ENCODE results near the gene IGSF6. TPM values are rescaled to one million over a fixed set of nuclear protein-coding genes. Genes with fewer than 3 reads are reported as not detected.

IGSF6 gene
- total and polyA plus RNA-seq, 2 of the 13 experiments (the other 11 are each of a cell fraction or from before 2014, with no cell fraction given): not detected

DNA sequence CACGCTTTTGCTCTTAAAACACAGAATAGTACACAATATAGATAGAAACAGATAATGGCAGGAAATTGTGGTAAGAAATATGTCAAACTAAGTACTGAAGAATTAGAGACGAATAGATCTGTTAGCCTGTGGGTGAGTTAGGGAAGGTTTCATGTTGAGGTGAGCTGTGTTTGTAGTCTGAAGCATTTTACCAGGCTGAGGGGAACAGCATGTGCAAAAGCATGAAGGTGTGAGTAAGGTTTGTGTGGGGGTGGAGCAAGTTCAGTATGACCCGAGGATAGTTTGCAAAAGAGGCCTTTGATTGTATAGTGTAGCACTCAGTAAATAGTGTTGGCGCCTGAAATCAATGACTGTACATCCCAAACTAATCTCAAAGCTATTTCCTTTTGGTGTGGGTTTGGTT lies 13.8 kb downstream of the IGSF6 start (continued):
- TF ChIP-seq ZNF431 (CRISPR knock-in tag; IDR thresholded peaks at IDR 0.05; ENCODE audit: borderline replicate concordance, low read depth) (no peak), ZNF589 (CRISPR knock-in tag; conservative IDR thresholded peaks at IDR 0.05) (0 out of 2 replicates have a peak, but pooled peaks have one; percentile 40), ZNF333 (CRISPR knock-in tag; IDR thresholded peaks at IDR 0.05; ENCODE audit: borderline replicate concordance) (no peak), ISL2 (CRISPR knock-in tag; IDR thresholded peaks at IDR 0.05) (peak; percentile 74; the same call in 1 of the 2 replicates), ESRRA (CRISPR knock-in tag; IDR thresholded peaks at IDR 0.05; ENCODE audit: low read depth) (no peak), ZNF530 (CRISPR knock-in tag; IDR thresholded peaks at IDR 0.05; ENCODE audit: low read depth) (no peak), MAFK (conservative IDR thresholded peaks at IDR 0.05 in 1 of 2, IDR thresholded peaks at IDR 0.05 in 1 of 2; ENCODE audit: low read length in 2 of 2) (no peak), ZNF577 (CRISPR knock-in tag; IDR thresholded peaks at IDR 0.05; ENCODE audit: borderline replicate concordance, low read depth) (no peak), ZBTB38 (CRISPR knock-in tag; IDR thresholded peaks at IDR 0.05) (no peak), KDM1A (CRISPR knock-in tag; IDR thresholded peaks at IDR 0.05) (peak; percentile 97), ZNF546 (CRISPR knock-in tag; conservative IDR thresholded peaks at IDR 0.05) (no peak), ZNF354B (CRISPR knock-in tag; IDR thresholded peaks at IDR 0.05) (no peak)
- TF ChIP-seq, protein P1, sequence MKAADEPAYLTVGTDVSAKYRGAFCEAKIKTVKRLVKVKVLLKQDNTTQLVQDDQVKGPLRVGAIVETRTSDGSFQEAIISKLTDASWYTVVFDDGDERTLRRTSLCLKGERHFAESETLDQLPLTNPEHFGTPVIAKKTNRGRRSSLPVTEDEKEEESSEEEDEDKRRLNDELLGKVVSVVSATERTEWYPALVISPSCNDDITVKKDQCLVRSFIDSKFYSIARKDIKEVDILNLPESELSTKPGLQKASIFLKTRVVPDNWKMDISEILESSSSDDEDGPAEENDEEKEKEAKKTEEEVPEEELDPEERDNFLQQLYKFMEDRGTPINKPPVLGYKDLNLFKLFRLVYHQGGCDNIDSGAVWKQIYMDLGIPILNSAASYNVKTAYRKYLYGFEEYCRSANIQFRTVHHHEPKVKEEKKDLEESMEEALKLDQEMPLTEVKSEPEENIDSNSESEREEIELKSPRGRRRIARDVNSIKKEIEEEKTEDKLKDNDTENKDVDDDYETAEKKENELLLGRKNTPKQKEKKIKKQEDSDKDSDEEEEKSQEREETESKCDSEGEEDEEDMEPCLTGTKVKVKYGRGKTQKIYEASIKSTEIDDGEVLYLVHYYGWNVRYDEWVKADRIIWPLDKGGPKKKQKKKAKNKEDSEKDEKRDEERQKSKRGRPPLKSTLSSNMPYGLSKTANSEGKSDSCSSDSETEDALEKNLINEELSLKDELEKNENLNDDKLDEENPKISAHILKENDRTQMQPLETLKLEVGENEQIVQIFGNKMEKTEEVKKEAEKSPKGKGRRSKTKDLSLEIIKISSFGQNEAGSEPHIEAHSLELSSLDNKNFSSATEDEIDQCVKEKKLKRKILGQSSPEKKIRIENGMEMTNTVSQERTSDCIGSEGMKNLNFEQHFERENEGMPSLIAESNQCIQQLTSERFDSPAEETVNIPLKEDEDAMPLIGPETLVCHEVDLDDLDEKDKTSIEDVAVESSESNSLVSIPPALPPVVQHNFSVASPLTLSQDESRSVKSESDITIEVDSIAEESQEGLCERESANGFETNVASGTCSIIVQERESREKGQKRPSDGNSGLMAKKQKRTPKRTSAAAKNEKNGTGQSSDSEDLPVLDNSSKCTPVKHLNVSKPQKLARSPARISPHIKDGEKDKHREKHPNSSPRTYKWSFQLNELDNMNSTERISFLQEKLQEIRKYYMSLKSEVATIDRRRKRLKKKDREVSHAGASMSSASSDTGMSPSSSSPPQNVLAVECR (CRISPR knock-in tag; IDR thresholded peaks at IDR 0.05; ENCODE audit: borderline replicate concordance): no peak; the same call in 1 of the 2 replicates
- TF ChIP-seq, protein P2, sequence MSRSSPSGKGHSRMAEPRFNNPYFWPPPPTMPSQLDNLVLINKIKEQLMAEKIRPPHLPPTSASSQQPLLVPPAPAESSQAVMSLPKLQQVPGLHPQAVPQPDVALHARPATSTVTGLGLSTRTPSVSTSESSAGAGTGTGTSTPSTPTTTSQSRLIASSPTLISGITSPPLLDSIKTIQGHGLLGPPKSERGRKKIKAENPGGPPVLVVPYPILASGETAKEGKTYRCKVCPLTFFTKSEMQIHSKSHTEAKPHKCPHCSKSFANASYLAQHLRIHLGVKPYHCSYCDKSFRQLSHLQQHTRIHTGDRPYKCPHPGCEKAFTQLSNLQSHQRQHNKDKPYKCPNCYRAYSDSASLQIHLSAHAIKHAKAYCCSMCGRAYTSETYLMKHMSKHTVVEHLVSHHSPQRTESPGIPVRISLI (CRISPR knock-in tag; IDR thresholded peaks at IDR 0.05; ENCODE audit: borderline replicate concordance): no peak
- TF ChIP-seq, protein P3, sequence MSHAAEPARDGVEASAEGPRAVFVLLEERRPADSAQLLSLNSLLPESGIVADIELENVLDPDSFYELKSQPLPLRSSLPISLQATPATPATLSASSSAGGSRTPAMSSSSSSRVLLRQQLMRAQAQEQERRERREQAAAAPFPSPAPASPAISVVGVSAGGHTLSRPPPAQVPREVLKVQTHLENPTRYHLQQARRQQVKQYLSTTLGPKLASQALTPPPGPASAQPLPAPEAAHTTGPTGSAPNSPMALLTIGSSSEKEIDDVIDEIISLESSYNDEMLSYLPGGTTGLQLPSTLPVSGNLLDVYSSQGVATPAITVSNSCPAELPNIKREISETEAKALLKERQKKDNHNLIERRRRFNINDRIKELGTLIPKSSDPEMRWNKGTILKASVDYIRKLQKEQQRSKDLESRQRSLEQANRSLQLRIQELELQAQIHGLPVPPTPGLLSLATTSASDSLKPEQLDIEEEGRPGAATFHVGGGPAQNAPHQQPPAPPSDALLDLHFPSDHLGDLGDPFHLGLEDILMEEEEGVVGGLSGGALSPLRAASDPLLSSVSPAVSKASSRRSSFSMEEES (CRISPR knock-in tag; IDR thresholded peaks at IDR 0.05): 0 out of 2 replicates have a peak, but pooled peaks have one; percentile 47
- TF ChIP-seq, protein P4, sequence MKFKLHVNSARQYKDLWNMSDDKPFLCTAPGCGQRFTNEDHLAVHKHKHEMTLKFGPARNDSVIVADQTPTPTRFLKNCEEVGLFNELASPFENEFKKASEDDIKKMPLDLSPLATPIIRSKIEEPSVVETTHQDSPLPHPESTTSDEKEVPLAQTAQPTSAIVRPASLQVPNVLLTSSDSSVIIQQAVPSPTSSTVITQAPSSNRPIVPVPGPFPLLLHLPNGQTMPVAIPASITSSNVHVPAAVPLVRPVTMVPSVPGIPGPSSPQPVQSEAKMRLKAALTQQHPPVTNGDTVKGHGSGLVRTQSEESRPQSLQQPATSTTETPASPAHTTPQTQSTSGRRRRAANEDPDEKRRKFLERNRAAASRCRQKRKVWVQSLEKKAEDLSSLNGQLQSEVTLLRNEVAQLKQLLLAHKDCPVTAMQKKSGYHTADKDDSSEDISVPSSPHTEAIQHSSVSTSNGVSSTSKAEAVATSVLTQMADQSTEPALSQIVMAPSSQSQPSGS (CRISPR knock-in tag; IDR thresholded peaks at IDR 0.05): no peak
- TF ChIP-seq, protein P5, sequence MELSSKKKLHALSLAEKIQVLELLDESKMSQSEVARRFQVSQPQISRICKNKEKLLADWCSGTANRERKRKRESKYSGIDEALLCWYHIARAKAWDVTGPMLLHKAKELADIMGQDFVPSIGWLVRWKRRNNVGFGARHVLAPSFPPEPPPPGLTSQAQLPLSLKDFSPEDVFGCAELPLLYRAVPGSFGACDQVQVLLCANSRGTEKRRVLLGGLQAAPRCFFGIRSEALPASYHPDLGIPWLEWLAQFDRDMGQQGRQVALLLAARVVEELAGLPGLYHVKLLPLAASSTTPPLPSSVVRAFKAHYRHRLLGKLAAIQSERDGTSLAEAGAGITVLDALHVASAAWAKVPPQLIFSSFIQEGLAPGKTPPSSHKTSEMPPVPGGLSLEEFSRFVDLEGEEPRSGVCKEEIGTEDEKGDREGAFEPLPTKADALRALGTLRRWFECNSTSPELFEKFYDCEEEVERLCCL (CRISPR knock-in tag; IDR thresholded peaks at IDR 0.05; ENCODE audit: borderline replicate concordance): no peak
- TF ChIP-seq, protein P6, sequence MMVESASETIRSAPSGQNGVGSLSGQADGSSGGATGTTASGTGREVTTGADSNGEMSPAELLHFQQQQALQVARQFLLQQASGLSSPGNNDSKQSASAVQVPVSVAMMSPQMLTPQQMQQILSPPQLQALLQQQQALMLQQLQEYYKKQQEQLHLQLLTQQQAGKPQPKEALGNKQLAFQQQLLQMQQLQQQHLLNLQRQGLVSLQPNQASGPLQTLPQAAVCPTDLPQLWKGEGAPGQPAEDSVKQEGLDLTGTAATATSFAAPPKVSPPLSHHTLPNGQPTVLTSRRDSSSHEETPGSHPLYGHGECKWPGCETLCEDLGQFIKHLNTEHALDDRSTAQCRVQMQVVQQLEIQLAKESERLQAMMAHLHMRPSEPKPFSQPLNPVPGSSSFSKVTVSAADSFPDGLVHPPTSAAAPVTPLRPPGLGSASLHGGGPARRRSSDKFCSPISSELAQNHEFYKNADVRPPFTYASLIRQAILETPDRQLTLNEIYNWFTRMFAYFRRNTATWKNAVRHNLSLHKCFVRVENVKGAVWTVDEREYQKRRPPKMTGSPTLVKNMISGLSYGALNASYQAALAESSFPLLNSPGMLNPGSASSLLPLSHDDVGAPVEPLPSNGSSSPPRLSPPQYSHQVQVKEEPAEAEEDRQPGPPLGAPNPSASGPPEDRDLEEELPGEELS (CRISPR knock-in tag; IDR thresholded peaks at IDR 0.05): peak; percentile 91
